GM18499 (cell line): ENCODE measurements around the gene ACBD7.

Experiments used
- ATAC-seq: cut with Tn5 transposase; IDR thresholded peaks from one replicate; pipeline ENCODE4 v1.9.1; 2021; ENCODE audit warnings: moderate number of reproducible peaks; ENCODE audit not compliant: insufficient read depth, unreplicated experiment

ACBD7 gene

GRCh38 chr10:15092855-15093408 lies 4.4 kb upstream of the ACBD7 start:
- ATAC-seq = no peak

DNA sequence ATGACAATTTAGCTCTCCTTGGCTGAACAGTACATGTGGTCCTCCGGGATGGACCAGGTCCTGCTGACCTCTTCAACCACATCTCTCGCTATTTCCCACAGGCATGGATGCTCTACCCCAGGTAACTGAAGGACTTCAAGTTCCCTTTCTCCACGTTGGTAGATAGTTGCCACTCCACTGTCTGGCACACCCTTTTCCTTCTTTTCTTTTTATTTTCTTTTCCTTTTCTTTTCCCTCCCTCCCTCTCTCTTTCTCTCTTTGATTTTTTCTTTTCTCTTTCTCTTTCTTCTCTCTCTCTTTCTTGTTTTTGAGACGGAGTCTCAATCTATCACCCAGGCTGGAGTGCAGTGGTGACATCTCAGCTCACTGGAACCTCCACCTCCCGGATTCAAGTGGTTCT lies 2.8 kb upstream of the ACBD7 start:
- no peak for ATAC-seq

GRCh38 chr10:15084502-15084922 lies 4.1 kb downstream of the ACBD7 start:
- no peak for ATAC-seq

- ATAC-seq = no peak
These were observed 4.7 kb downstream of the ACBD7 start for GRCh38 chr10:15083674-15084501.

DNA sequence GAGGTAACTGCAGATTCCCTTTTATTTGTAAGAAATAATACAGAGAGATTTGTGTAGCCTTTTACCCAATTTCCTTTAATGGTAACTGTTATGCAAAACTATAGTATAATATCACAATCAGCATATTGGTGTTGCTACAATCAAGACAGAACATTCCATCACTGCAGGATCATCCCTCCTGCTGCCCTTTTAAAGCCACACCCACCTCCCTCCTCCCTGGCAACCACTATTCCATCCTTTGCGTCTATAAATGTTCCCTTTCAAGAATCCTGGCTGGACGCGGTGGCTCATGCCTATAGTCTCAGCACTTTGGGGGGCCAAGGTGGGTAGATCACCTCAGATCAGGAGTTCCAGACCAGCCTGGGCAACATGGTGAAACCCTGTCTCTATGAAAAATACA lies 13.2 kb downstream of the ACBD7 start:
- no peak for ATAC-seq

DNA sequence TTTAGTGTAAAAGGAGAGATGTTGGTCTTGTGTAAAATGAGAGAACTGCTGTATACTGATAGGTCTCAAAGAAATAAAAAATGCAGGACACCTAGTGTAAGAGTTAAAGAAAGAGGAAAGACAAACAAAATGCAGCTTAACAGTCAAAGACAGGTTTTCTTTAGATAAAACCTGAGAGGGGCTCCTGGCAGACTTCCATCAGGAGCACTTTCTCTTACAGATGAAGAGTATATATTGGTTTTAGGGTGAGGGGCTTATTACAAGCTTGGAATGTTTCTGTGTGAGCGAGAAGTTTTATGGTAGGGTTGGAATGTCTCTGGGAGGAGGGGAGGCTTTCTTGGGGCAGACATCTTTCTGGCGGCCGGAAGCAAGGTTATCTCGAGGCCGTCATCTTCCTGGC lies 16.2 kb downstream of the ACBD7 start:
- no peak for ATAC-seq

DNA sequence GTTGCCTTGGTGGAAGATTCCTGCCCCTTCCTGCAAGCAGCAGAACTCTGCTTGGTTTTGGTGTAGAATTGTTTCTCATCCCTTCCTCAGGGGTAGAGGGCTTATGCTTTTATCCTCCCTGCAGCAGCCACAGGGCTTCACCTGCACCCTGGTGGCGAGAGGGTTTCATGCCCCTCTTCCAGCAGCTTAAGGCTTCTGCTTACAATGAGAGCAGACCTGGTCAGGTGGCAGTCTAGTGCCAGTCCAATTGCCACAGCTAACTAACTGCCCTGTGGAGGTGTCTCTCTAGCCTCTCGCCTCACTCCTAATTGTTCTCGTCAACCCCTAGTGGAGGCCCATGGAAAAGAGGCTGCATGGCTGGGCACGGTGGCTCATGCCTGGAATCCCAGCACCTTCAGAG lies 19.3 kb downstream of the ACBD7 start:
- no peak for ATAC-seq

DNA sequence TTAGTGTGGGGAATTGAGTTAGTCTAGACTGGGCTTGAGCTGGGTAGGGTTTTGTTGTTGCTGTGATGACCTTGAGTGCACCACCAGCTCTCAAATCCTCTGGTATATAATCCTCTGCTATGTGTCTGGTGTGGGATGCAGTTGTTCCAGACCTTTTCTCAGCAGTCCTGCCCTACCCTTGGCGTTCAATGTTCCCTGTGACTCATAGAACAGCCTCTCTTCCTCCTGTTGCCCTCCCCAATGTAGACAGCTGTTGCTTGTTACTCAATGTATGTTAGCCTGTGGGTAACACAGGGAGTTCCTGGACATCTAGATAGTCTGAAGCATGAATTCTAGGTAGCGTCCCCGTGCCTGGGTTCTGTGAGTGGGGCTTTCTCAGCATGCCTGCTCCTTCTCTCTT lies 19.8 kb downstream of the ACBD7 start:
- ATAC-seq = no peak

DNA sequence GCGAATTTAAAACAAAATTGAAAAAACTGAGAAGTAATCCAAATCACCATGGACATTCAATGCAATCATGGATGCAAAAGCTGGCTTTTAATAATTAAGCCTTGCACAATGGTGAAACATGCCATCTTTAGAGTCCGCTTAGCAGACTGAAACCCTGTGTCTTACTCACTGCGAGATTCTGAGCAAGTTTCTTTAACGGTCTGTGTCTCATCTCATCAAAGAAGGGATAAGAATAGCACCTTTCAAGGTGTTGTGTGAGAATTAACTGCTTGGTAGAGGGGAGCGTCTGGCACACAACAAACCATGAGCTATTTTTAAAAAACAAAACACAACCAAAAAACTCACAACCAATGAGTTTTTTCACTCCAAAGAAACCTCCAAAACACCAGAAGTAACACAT lies 21.4 kb downstream of the ACBD7 start:
- ATAC-seq = no peak

- ATAC-seq = no peak
These were observed 27.9 kb downstream of the ACBD7 start for GRCh38 chr10:15060638-15061037.

DNA sequence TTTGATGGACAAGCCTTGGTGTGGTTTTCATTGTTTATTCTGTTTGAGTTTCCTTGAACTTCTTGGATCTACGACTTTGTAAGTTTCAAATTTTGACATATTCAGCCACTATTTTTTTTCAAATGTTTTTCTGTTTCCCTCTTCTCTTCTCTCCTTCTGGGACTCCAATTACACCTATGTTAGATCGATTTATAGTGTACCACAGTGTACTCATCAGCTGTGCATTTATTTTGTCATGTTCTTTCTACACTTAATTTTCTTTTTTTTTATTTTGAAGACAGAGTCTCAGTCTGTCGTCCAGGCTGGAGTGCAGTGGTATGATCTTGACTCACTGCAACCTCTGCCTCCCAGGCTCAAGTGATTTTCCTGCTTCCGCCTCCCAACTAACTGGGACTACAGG lies 28.7 kb downstream of the ACBD7 start:
- ATAC-seq = no peak

DNA sequence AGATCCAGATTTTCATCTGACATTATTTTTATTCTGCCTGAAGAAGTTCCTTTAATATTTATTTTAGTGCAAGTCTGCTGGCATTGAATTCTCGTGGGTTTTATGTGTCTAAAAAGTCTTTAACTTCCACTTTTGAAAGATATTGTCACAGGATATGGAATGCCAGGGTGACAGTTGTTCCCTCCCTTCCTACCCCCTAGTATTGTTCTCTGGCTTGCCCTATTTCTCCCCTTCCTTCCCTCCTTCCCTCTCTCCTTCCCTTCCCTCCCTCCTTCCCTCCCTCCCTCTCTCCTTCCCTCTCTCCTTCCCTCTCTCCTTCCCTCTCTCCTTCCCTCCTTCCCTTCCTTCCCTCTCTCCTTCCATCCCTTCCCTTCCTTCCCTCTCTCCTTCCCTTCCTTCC lies 29.9 kb downstream of the ACBD7 start:
- ATAC-seq = no peak

- ATAC-seq = no peak
These were observed 35.5 kb downstream of the ACBD7 start for GRCh38 chr10:15053061-15053460.

GRCh38 chr10:15052121-15052520 lies 36.5 kb downstream of the ACBD7 start:
- ATAC-seq = no peak

DNA sequence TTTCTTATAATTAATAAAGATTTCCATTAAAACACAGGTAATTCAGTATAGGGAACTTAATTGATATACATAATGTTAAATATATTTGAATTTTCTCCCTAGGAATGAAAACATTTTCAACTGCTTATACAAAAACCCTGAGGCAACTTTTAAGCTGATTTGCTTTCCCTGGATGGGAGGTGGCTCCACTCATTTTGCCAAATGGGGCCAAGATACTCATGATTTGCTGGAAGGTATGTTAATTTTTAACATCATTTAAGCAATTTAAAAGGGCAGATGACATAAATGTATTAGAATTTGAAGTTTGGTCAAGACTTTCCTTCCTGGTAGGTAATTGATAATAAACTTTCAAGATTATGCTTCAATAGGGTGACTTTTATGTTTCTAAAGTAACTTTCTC lies 39.0 kb downstream of the ACBD7 start:
- ATAC-seq = no peak

GRCh38 chr10:15046626-15047025 lies 42.0 kb downstream of the ACBD7 start:
- ATAC-seq = no peak

DNA sequence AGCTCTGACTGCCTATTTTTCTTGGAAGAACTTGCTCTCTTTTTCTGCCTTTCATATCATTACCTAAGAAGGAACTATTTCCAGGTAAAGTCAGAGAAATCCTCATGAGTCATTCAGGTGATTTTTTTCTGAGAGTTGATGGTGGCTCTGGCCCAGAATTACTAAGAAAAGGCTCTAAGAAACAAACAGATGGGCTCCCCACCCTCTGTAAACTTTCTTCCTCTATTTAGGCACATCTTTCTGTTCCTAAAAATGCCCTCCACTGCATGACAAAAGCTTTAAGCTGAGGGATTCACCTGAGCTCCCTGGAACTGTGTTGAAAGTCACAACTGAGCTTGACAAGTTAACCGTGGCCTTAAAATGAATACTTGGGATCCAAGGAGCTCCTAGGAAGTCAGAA lies 43.2 kb downstream of the ACBD7 start:
- ATAC-seq = no peak

DNA sequence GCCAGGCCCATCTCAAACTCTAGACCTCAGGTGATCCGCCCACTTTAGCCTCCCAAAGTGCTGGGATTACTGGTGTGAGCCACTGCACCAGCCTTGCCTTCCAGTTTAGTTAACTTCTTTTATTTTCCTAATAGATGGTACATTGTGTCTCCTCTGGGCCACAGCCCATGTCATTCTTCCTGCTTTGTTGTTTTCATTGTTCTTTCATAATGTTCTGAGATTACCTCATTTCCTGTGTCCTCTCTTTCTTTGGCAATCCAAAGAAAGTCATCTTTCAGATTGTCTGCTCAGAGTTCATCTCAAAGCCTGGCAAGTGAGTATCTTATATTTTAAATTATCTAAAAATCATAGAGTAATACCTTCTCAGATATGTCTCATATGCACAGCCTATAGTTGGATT lies 44.9 kb downstream of the ACBD7 start, which contains the start of gene OLAH:
Gene OLAH (plus strand): TSS at position 270 of the 400 bp plus-strand sequence. CDS start 3,346 bp downstream, outside the sequence.
- ATAC-seq = no peak

DNA sequence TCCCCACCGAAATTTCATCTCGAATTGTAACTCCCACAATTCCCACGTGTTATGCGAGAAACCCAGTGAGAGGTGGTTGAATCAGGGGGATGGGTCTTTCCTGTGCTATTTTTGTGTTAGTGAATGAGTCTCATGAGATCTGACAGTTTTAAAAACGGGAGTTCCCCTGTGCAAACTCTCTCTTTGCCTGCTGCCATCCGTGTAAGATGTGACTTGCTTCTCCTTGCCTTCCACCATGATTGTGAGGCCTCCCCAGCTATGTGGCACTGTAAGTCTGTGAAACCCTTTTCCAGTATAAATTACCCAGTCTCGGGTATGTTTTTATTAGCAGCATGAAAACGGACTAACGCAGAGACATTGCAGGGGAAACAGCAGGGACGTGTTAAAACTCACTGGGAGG lies 50.2 kb downstream of the ACBD7 start:
- ATAC-seq = no peak

- no peak for ATAC-seq
These were observed 50.9 kb downstream of the ACBD7 start for GRCh38 chr10:15037691-15038090.

DNA sequence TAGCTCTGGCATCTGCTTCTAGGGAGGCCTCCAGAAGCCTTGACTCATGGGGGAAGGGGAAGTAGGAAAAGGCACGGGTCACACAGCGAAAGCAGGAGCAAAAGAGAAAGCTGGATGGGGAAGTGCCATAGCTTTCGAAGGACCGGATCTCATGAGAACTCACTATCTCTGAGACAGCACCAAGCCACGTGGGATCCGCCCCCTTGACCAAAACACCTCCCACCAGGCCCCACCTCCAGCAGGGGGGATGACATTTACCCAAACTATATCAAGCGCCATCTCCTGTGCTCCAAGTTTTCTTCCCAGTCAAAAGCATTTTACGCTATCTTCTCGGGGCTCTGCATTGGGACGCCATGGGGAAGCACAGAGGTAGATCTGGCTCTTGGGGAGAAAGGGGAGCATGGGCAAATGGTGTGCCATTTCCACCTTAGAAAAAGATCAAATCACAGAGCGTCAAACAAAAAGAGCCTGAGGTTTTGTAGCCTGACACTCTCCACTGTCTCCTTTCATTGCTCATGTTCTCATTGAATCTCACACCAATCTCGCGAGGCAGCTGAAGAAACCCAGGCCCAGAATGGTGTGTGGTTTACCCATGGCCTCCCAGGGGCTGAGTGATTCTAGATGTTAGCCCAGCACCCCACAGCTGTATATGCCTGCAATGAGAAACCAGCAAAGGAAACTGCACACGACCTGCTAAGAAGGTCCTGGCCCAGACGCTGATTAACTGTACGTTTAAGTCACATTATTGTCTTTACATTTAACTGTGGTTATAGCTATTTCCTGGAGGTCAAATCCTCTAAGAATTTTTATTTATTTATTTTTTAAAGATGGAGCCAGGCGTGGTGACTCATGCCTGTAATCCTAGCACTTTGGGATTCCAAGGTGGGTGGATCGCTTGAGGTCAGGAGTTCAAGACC lies 52.9 kb downstream of the ACBD7 start:
- no peak for ATAC-seq
